Measurements from ENCODE around the gene ASB10.

ASB10 gene

DNA sequence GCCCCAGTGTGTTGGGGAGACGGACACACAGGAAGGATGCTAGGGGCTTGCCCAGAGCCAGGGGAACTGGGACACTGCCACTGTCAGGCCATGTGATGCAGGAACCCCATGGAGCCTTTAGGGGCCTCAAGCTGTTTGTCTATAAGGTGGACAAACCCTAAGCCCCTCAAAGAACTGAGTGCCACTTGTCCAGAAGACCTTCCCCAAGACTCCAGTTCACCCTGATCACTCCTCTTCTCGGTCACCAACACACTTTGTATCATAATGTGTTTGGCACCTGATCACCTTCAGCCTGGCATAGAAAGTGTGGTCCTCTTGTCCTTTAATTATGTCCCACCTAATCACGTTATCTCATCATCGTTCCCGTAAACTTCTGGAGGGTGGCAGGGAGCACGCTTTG lies 22.5 kb upstream of the ASB10 start:
- DNase-seq: no peak

DNA sequence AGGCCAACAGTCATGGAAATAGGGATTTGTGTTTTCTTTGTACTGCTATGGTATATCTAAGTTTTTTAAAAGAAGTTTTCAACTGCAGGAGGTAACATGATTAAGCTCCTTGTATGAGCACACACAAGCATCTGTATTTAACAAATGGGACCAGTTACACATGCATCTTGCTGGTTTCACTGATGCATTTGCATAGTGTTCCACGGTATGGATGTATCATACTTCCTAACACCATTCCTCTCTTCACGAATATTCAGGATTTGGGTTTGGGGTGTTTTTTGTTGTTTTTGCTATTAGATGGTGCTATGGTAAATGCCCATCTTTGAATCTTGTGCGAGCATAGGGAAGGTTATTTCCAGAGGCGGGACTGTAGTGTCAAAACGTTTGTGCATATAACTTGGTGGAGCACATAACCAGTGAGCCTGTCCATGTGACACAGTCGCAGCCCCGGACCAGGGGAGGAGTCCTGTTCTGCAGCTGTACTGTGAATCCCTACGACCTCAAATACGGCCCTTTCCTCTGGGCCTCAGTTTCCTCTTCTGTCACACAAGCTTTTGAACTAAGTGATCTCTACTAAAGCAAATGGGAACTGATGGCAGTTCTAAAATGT lies 21.3 kb upstream of the ASB10 start:
- DNase-seq: no peak

DNA sequence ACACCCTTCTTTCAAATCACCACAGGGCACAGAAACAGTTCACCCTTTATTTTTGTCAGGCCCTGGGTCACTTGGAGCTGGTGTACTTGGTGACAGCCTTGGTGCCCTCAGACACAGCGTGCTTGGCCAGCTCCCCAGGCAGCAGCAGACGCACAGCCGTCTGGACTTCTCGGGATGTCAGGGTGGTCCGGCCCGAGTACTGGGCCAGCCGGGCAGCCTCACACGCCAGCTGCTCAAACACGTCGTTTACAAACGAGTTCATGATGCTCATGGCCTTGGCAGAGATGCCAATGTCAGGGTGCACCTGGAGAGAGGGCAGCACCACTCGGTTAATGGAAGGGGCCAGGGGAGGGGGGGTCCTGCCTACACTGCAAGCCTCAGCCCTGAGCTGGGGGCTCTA lies 20.8 kb upstream of the ASB10 start:
- no peak for DNase-seq

DNA sequence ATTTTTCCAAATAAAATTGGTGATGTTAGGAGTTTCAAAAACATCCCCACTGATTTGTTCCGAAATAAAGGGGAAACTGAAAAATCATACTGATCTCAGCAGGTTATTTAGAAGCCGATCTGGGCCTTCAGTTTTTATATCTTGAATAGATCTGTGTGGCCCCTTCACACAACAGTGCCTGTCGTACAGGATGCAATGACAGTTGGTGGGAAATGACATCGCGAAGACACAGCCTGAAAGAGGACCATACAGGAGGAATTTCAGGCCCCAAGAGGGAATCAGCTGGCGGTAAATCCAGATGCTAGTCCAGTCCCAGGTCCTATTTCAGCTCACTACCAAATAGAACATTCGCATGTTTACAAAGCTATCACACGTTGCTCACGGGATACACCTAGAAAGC lies 20.3 kb upstream of the ASB10 start:
- no peak for DNase-seq

DNA sequence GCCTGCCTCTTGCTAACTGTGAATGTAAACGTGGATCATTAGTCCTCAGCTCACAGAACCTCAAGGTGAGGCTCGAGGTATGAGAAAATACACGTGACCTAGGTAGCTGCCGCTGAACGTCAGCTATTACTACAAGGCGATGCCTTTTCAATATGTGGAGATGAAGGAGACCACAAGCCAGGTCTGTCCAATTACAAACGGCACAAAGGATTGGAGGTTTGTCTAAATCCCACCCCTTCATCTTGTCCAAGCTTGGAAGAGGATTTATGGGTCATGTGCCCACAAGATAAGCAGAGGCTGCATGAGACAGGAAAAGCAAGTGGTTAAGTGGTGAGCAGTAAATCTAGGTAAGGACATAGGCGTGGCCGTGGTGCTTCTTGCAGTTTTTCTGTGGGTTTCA lies 19.9 kb upstream of the ASB10 start:
- no peak for DNase-seq

DNA sequence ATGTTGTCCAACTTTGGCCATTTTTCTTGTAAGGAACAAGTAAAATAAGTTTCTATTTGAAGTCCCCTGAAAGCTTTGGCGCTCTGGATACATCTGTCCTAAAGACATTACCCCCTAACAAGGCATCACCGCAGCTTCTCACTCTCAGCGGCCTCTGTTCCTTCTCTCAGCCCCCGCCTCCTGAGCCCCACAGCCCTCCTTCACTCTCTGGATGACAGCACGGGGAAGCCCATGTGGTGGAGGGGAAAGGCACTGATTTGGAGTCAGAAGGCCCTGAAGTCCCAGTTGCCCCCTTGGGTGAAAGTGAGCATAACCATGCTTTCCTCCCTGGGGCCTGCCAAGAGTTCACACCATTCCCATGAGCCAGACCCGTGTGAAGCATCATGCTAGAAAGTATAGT lies 18.7 kb upstream of the ASB10 start:
- no peak for DNase-seq

DNA sequence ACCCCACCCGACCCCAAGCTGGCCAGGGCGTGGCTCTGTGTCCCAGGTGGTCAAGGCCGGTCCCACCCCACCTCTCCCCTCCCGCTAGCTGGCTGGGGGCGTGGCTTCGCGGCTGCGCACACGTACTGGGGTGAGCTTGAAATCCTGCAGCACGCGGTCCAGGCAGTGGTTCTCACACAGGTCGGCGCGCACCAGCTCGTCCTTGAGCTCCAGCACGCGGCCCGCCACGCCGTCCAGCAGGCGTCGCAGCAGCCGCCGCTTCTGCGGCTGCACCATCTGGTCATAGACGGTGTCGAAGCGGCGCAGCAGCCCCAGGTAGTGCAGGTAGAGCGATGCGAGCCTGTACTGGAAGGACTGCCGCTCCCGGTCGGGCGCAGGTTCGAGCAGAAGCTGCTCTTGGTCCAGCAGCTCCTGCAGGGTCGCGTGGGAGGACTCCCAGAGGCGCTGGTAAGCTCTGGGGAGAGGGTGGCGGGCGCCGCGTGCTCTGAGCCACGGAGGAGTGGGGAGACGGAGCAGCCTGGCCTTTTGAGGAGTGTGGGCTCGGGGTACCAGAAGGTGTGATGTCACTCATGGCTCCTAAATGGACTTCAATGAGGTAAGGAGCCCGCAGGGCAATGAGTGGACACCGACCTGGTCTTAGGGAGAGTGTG lies 17.5 kb upstream of the ASB10 start:
- DNase-seq: no peak

DNA sequence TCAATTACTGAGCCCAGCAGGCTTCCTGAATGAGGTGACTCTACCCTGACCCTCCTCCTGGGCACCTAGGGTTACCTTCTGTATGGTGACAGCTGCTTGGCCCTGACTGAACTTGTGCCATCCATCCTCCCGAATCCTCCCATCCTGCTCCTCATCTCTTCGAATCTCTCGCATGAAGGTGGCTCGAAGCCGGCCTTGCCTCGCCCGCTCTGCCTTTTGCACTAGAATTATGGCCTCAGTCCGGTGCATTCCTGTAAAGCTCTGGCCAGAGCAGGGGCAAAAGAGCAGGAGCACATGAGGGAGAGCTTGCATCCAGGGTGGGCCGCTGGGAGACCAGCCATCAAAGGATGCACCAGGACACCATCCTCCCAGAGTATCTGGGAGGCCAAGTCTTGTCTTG lies 15.8 kb upstream of the ASB10 start:
- no peak for DNase-seq

DNA sequence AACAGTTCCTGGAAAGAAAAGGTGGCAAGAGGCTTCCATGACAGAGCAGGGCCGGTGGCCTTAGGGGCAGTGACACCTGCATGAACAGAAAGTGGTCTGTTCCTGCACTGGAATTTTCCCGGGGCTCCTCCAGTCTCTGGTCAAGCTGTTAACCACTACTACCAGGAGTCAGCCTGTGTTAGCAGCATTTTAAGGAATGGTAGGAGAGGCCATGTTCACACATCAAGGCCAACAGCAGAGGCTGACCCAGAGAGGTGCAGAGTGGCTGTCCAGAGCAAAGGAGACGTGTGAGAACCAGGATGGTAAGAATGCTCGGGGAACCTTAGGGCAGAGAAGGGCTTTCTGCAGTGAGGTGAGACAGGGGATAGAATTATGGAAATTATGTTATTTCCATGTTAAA lies 14.7 kb upstream of the ASB10 start:
- DNase-seq: no peak

DNA sequence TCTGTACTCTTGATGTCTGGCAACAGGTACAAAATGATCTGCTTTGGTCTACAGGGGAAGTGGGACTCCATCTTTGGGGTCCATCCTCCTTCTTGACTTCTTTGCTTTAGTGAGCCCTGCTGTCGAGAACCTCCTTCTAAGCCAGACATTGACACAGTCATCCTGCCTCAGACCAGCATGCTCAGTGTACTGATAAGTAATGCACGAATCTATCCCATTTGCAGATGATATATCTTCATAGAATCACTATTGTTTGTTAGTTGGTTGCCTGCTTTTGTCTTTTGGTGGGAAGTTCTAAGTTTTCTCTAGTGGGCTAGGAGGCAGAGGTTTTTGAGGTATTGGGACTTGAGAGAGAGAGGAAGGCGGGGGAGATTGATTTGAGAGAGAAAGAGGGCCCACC lies 14.3 kb upstream of the ASB10 start:
- DNase-seq: no peak

DNA sequence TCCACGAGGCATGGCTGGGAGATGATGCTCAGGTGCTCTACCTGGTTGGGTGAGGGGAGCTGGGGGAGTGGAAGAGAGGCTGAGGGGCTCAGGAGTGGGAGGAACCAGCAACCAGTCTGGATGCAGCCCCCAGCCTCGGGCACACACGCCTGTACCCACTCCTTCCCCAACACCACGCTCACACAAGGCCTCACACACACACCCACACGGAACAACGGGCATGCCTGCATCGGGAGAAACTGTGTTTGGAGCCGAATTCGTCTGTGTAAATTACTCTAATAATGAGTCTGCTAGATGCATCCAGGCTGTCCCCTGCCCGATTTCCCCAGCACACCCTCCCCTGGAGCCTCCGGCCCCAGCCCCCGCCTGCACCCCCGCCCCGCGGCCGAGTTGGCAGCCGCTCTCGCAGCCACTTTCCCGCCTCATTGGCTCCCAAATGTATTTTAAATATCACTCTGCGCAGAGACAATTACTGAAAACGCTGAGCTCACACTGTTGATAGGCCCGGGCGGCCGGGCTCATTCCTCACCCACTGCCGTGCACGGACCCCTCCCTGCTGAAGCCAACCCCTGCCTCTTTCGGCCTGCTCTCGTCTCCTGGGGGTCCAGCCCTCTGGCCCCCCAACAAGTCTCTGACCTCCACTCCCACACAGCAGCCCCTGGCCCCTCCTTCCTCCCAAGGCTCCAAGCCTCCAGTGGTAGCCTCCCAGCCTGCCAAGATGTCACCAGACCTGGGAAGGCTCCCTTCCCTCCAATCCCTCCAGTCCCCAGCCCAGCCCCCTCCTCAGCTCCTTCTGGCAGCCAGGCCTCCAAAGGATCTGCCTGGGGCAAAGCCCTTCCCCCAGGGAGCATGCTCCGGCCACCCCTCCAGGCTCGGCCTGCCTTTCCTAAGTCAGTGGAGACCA lies 12.1 kb upstream of the ASB10 start:
- no peak for DNase-seq

DNA sequence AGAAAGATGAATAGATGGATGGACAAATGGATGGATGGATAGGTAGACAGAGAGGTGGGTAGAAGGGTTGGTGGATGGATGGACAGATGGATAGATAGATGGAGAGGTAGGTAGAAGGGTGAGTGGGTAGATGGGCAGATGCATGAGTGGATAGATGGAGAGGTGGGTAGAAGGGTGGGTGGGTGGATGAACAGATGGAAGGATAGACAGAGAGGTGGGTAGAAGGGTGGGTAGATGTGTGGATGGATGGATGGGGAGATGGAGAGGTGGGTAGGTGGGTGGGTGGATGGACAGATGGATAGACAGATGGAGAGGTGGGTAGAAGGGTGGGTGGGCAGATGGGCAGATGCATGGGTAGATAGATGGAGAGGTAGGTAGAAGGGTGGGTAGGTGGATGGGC lies 10.9 kb upstream of the ASB10 start:
- no peak for DNase-seq

DNA sequence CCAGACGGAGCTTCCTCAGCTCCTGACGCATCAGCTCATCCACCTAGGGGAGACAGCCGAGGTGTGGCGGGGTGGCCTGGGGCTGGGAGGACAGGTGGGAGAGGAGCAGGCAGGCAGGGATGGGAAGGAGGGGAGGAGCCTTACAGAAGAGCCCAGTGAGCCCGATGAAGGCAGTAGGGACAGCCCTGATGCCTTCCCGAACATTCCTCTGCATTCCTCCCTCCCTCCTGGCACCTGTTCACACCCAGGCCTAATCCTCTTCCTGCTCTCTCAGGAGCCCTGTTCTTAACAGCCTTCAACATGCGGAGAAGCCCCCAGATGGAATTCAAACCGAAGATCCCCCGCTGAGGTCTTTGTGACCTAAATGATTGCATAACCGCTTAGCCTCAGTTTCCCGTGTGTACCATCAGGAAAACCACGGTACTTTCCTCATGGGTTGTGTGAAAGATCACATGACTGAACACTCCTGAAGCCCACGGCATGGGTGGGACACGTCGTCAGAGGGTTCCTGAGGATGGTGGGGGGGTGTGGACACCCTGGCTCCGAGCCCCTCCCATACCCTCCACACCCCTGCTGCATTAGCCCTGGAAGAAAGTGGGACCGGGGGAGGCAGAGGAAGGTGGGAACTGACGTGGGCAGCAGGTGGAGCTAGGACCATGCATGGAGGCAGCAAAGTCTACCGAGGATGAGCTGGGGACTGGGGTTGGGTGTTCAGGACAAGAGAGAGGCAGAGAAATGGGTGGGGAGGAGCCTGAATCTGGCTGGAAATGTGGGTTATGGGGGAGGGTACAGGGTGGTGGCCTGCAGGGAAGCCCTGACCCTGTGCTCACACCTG lies 8.8 kb upstream of the ASB10 start:
- DNase-seq: no peak

DNA sequence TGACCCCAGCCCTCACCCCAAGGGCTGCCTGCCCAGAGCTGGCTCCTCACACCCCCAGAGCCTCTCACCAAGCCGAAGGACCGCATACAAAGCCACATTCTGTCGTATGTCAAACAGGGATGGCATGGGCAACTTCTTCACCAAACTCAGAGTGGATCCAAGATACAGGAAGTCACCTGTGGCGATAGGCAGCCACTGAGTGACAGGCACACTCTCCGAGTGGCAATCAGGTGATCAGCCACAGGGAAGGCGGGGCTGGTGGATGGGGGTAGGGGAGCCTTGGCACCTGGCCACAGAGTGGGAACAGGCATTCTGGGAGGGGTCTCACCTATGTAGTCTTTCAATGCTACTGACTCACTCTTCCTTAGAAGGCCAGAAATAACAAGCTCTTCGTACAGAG lies 7.1 kb upstream of the ASB10 start:
- DNase-seq: no peak

DNA sequence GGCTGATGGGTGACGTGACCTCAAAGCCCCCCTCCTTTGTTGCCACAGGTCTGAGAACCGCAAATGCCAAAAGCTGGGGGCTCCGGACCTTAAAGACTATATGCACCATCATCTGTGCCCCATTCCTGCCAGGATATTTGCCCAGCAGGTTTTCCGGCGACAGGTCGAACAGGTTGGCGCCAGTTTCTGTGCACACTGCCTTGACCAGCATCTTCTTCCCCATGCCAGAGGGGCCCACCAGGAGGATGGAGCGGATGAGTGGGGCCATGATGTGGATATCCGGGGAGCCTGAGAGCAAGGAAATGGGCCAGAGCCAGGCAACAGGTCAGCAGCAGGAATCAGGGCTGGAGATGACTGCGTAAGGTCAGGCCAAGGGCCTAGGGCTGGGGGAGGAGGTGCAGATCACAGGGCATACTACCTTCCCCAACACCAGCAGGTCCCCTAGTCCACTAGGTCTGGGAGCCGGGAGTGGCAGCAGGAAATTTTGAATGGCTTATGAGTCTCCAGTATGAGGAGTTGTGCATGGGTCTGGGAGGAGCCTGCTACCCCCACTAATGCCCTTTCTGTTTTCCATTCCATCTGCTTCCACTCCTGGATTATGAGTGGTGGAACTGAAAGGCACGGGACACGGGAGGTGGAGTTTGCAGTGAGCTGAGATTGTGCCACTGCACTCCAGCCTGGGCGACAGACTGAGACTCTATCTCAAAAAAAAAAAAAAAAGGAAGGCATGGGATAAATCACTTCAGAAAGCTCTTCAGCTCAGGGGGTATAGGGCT lies 6.3 kb upstream of the ASB10 start:
- DNase-seq: no peak

DNA sequence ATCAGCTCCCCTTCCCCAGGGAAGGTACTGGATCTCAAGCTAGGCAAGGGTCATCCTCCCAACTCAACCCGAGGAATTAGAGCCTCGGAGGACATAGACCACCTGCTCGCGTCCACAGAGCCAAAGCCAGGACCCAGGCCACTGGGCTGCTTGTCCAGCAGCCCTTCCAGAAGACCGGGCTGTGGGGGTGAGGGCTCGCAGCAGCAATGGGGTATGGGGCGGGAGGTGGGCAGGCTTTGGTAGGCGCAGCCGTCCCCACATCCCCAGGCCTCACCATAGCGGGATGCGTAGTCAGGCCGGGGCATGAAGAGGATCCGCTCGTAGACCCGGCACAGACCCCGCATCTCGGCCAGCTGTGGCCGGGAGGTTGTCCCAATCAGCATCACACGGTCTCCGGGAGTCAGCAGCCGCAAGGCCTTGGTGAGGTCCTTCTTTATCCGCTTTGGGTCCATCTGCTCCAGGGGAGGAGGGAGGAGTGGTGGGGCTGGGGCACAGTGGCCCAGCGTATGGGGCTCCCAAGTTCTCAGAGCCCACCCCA lies 5.0 kb upstream of the ASB10 start:
- DNase-seq: no peak

DNA sequence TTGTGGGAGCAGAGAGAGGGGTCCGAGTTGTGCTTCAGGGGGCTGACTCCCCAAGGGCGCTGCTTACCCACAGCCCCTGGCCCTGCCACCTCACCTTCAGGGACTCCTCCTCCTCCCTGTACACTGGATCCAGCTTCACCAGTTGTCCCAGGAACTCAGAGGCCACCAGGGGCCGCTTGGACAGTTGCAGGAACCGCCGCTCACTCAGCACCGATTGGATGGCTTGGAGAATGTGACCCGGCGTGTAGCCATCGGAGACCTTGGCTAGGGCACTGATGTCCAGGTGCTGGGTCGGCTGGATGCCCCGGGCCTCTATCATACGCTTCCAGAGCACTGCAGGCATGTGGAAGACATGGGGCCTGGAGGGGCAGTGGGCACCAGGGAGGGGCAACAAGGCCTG lies 4.5 kb upstream of the ASB10 start:
- no peak for DNase-seq

DNA sequence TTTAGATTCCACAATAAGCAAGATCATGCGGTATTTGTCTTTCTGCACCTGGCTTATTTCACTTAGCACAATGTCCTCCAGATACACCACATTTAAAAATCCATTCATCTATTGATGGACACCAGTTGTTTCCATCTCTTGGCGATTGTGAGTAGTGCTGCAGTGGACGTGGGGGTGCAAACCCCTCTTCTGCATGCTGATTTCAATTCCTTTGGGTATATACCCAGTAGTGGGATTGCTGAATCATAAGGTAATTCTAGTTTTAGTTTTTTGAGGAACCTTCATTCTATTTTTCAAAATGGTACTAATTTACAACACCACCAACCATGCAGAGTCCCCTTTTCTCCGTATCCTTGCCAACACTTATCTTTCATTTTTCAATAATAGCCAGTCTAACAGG lies 2.0 kb upstream of the ASB10 start:
- DNase-seq: no peak

DNA sequence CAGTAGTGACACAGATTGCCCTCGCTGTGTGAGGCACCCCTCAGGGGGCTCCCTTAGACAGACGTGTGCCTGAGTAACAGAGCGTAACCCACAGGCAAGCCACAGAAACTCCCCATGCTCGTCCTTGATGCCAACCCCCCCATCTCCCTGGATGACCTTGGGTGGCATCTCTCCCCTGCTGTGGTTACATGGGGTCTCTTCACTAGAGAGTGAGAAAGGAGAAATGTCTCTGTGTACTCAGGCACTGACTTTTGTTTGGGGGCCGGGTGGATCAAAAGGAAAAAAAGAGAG lies 1.1 kb upstream of the ASB10 start:
- no peak for DNase-seq

DNA sequence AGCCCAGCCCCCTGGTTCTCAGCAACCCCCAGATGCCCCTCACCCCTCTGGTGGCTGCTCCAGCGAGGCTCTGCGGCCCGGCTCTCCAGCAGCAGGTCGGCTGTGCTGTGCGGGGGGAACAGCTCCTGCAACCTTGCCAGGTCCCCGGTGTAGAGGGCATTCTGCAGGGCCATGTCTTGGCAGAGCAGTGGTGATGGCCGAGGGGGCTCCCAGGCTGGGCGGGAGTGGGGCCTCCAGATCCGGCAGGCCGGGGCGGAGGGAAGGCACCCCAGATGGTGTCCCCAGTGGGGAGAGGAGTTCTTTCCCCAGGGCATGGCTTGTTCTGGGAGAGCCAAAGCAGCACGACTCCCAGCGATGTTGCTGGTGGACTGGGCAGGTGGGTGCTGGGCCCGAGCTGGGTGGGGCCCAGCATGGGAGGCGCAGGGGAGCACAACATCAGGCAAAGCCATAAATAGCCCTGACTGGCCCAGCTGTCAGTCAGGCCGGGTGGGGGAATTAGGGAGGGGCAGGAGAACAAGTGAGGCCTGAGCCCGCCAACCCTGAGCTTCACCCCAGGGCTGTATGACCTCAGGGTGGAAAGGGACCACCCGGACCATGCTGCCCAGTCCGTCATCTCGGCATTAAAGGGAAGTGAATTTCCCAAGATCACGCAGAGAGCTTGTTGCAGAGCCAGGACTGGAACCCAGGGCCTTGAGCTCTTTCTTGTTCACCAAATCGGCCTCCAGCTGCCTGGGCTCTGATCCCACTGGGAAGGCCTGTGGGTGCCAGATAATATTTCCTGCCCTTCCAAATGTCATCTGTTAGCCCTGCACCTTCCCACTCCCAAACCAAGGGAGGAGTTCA lies 580 bp upstream of the ASB10 start:
- DNase-seq: no peak

Measured in stimulated activated CD4-positive, alpha-beta T cell treated with anti-CD3 and anti-CD28 coated beads, Interleukin-12 subunit alpha, Interleukin-12 subunit beta, amount 100 ng/mL, for 4 hours (primary cell).